SK-N-SH (cell line): ENCODE measurements around the gene SLC2A1. TPM values are rescaled to one million over a fixed set of nuclear protein-coding genes. Genes with fewer than 3 reads are reported as not detected.

Source experiments
- CTCF ChIA-PET: fragments of 300-600, 350-600 bp; formaldehyde crosslinking; extraction: SDS; loops from one replicate; lab custom pipeline; 2021; lab: Yijun Ruan, JAX
- POLR2A ChIA-PET: fragments of 350-600 bp; sonication (Branson Sonifier 250); formaldehyde crosslinking; extraction: SDS; loops from one replicate; lab custom pipeline; 2020; ENCODE audit warnings: antibody characterized with exemption, inconsistent platforms; lab: Yijun Ruan, JAX
- DNase-seq: peaks from one replicate; pipeline ENCODE4 v3.0.0; 2012
- H2AFZ ChIP-seq: fragments of 200-600 bp; sonication (generic); 2 replicates; pipeline ENCODE4 v1.8.1; 2016; ENCODE audit warnings: antibody characterized with exemption, mild to moderate bottlenecking, low read depth
- H3F3A ChIP-seq: fragments of 200-600 bp; sonication (generic); replicated peaks from 2 replicates; pipeline ENCODE3; 2016; ENCODE audit warnings: antibody characterized with exemption, mild to moderate bottlenecking; ENCODE audit not compliant: insufficient read depth
- H3K27ac ChIP-seq, 2 experiments: fragments of 200-500 bp in 1 of 2; fragments of 200-600 bp in 1 of 2; sonication (Bioruptor generic) in 1 of 2; sonication (generic), shearing (Covaris generic) in 1 of 2; 2 replicates each; pipeline versions ENCODE4 v1.5.1 to v1.6.1; 2014 to 2016; ENCODE audit warnings: low read depth in 2 of 2, inconsistent platforms in 1 of 2, low read length in 1 of 2, mild to moderate bottlenecking in 1 of 2, mixed read lengths in 1 of 2
- H3K27me3 ChIP-seq: fragments of 200-600 bp; sonication (generic), shearing (Covaris generic); 2 replicates; pipeline ENCODE4 v1.6.1; 2016; ENCODE audit warnings: mixed run types; ENCODE audit not compliant: insufficient read depth
- H3K36me3 ChIP-seq, 2 experiments: fragments of 200-500 bp in 1 of 2; fragments of 200-600 bp in 1 of 2; sonication (Bioruptor generic) in 1 of 2; sonication (generic) in 1 of 2; replicated peaks in 1 of 2; 2 replicates each; pipeline versions ENCODE3 to v1.5.1; 2014 to 2016; ENCODE audit warnings: low read length in 1 of 2, mild to moderate bottlenecking in 1 of 2; ENCODE audit not compliant: insufficient read depth in 2 of 2, control insufficient read depth in 1 of 2
- H3K4me1 ChIP-seq, 2 experiments: fragments of 200-500 bp in 1 of 2; fragments of 200-600 bp in 1 of 2; sonication (Bioruptor generic) in 1 of 2; sonication (generic), shearing (Covaris generic) in 1 of 2; 2 replicates each; pipeline versions ENCODE4 v1.5.1 to v1.6.1; 2014 to 2016; ENCODE audit warnings: low read depth in 1 of 2, low read length in 1 of 2, mixed run types in 1 of 2; ENCODE audit not compliant: insufficient read depth in 2 of 2, control insufficient read depth in 1 of 2
- H3K4me2 ChIP-seq: fragments of 200-600 bp; sonication (generic), shearing (Covaris generic); 2 replicates; pipeline ENCODE4 v1.6.1; 2017; ENCODE audit warnings: mixed run types
- H3K4me3 ChIP-seq, 2 experiments: fragments of 200-500 bp in 1 of 2; fragments of 200-600 bp in 1 of 2; sonication (Bioruptor generic) in 1 of 2; sonication (generic), shearing (Covaris generic) in 1 of 2; 2 replicates each; pipeline versions ENCODE4 v1.5.1 to v1.8.1; 2014 to 2016; ENCODE audit warnings: low read depth in 2 of 2, inconsistent platforms in 1 of 2, low read length in 1 of 2, mild to moderate bottlenecking in 1 of 2, mixed read lengths in 1 of 2, moderate library complexity in 1 of 2
- H3K79me2 ChIP-seq: fragments of 200-600 bp; sonication (generic); 2 replicates; pipeline ENCODE4 v1.8.1; 2017; ENCODE audit warnings: mild to moderate bottlenecking; ENCODE audit not compliant: insufficient read depth
- H3K9ac ChIP-seq: fragments of 200-600 bp; sonication (generic); 2 replicates; pipeline ENCODE4 v1.6.1; 2017; ENCODE audit warnings: mixed run types
- H3K9me2 ChIP-seq: fragments of 200-600 bp; sonication (generic); 2 replicates; pipeline ENCODE4 v1.6.1; 2017; ENCODE audit warnings: mixed run types
- H3K9me3 ChIP-seq: fragments of 200-600 bp; sonication (generic); 2 replicates; pipeline ENCODE4 v1.6.1; 2017; ENCODE audit warnings: mixed run types, mild to moderate bottlenecking, moderate library complexity
- H4K20me1 ChIP-seq: fragments of 200-600 bp; sonication (generic); 2 replicates; pipeline ENCODE4 v1.6.1; 2017; ENCODE audit warnings: mild to moderate bottlenecking, mixed run types; ENCODE audit not compliant: insufficient read depth
- FOSL2 ChIP-seq: IDR thresholded peaks from 2 replicates; pipeline ENCODE4 v1.4.0; 2012; ENCODE audit warnings: low read depth, mild to moderate bottlenecking, moderate library complexity, borderline replicate concordance
- MEF2A ChIP-seq: IDR thresholded peaks from 2 replicates; pipeline ENCODE4 v1.4.0; 2012; ENCODE audit warnings: low read depth, borderline replicate concordance
- MXI1 ChIP-seq: IDR thresholded peaks from 2 replicates; pipeline ENCODE4 v1.6.1; 2012; ENCODE audit warnings: mild to moderate bottlenecking, low read depth, low read length, improper control_type of control experiment
- RAD21 ChIP-seq: IDR thresholded peaks from 2 replicates; pipeline ENCODE4 v1.6.1; 2012; ENCODE audit warnings: mild to moderate bottlenecking, low read length
- SMC3 ChIP-seq: IDR thresholded peaks from 2 replicates; pipeline ENCODE4 v1.6.1; 2012; ENCODE audit warnings: low read depth, low read length, improper control_type of control experiment
- TAF1 ChIP-seq: IDR thresholded peaks from 2 replicates; pipeline ENCODE4 v1.6.1; 2012; ENCODE audit warnings: low read depth, mild to moderate bottlenecking, low read length, moderate library complexity, borderline replicate concordance
- TCF12 ChIP-seq: IDR thresholded peaks from 2 replicates; pipeline ENCODE4 v1.4.0; 2012
- TEAD4 ChIP-seq: IDR thresholded peaks from 2 replicates; pipeline ENCODE4 v1.4.0; 2012; ENCODE audit warnings: mild to moderate bottlenecking, borderline replicate concordance; ENCODE audit not compliant: insufficient read depth
- WGBS: methylation state at CpG from one replicate; pipeline ENCODE4 v1.1.6; 2017; ENCODE audit warnings: low lambda C conversion rate; 5-methylcytosine and 5-hydroxymethylcytosine counted together
- polyA plus RNA-seq, 3 experiments: library from polyadenylated mRNA; depleted of rRNA; stranded (reverse); fragments of >200 nt; gene quantifications; 2 replicates each; pipeline ENCODE4 v1.2.3, GENCODE V29; 2012
- TF ChIP-seq, protein P1 (sequence below): fragments of 200-600 bp; sonication (generic); IDR thresholded peaks from 2 replicates; pipeline ENCODE4 v1.6.1; 2017; ENCODE audit warnings: antibody characterized with exemption, mild to moderate bottlenecking, moderate library complexity
- TF ChIP-seq, protein P2 (sequence below): fragments of 150-350 bp; IDR thresholded peaks from 2 replicates; pipeline ENCODE4 v1.6.1; 2016; ENCODE audit warnings: mild to moderate bottlenecking, low read depth, low read length
- TF ChIP-seq, protein P3 (sequence below): IDR thresholded peaks from 2 replicates; pipeline ENCODE4 v1.4.0; 2012; ENCODE audit warnings: low read depth
- TF ChIP-seq, protein P4 (sequence below): IDR thresholded peaks from 2 replicates; pipeline ENCODE4 v1.6.1; 2012; ENCODE audit warnings: mild to moderate bottlenecking, low read depth, low read length, moderate library complexity
- TF ChIP-seq, protein P5 (sequence below): IDR thresholded peaks from 2 replicates; pipeline ENCODE4 v1.4.0; 2012; ENCODE audit warnings: low read depth, borderline replicate concordance

SLC2A1 gene
- polyA plus RNA-seq, 1 of the 3 experiments (the other 2 are of a cell fraction), result 63.8 TPM

DNA sequence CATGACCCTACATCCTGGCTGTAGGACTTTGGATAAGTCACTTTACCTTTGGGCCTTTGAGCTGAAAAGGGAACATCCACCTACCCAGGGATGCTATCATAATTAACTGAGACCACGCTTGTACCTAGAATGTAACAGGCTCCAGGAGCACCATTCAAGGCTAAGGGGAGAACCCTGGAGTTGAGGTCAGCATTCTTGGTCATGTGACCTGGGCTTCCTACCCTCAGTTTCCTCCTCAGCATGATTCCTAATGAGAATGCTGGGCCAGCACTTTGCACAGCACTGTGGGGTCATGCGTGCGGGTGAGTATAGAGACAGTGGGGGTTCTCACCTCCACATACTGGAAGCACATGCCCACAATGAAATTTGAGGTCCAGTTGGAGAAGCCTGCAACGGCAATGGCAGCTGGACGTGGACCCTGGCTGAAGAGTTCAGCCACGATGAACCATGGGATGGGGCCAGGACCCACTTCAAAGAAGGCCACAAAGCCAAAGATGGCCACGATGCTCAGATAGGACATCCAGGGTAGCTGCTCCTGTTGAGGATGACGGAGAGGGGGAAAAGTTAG lies 31.3 kb downstream of the SLC2A1 start:
- Histone ChIP-seq H3K9me3 (no peaks in the 10 kb centered on the region), H3K4me2 (no peak overlapping the region), H3K9me2 (no peaks in the 10 kb centered on the region), H3K4me1 (peaks cover 0 to 11% of the 10 kb centered on the region in 2 experiments; a peak in 3 of 4 replicates), H3K27ac (no peak overlapping the region), H3K79me2 (peaks cover 6% of the 10 kb centered on the region; the same call in 1 of the 2 replicates), H4K20me1 (no peaks in the 10 kb centered on the region), H3K4me3 (no peak overlapping the region), H3K36me3 (peaks cover 11 to 53% of the 10 kb centered on the region in 2 experiments), H3K27me3 (no peaks in the 10 kb centered on the region), H3K9ac (no peak overlapping the region), H3F3A (peaks cover 24% of the 10 kb centered on the region), H2AFZ (no peak overlapping the region)
- no peak for DNase-seq
- WGBS, result 95% methylated on average over 8 of the region's 8 CpGs
- ChIA-PET CTCF (interaction anchor here (0.8 to 19.0 kb wide), 3 partner anchors 9 to 149 kb away, joined by 3 to 607 read pairs (median 3); no protein-coding TSS in a partner anchor), POLR2A (no interaction called here)
- TF ChIP-seq MEF2A, result no peak
- no peak for TF ChIP-seq SMC3
- TF ChIP-seq, protein P1, sequence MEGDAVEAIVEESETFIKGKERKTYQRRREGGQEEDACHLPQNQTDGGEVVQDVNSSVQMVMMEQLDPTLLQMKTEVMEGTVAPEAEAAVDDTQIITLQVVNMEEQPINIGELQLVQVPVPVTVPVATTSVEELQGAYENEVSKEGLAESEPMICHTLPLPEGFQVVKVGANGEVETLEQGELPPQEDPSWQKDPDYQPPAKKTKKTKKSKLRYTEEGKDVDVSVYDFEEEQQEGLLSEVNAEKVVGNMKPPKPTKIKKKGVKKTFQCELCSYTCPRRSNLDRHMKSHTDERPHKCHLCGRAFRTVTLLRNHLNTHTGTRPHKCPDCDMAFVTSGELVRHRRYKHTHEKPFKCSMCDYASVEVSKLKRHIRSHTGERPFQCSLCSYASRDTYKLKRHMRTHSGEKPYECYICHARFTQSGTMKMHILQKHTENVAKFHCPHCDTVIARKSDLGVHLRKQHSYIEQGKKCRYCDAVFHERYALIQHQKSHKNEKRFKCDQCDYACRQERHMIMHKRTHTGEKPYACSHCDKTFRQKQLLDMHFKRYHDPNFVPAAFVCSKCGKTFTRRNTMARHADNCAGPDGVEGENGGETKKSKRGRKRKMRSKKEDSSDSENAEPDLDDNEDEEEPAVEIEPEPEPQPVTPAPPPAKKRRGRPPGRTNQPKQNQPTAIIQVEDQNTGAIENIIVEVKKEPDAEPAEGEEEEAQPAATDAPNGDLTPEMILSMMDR, result no peak
- TF ChIP-seq, protein P2, sequence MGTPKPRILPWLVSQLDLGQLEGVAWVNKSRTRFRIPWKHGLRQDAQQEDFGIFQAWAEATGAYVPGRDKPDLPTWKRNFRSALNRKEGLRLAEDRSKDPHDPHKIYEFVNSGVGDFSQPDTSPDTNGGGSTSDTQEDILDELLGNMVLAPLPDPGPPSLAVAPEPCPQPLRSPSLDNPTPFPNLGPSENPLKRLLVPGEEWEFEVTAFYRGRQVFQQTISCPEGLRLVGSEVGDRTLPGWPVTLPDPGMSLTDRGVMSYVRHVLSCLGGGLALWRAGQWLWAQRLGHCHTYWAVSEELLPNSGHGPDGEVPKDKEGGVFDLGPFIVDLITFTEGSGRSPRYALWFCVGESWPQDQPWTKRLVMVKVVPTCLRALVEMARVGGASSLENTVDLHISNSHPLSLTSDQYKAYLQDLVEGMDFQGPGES, result no peak
- TF ChIP-seq MXI1, result no peak
- no peak for TF ChIP-seq TEAD4
- no peak for TF ChIP-seq TAF1
- TF ChIP-seq TCF12, result no peak
- TF ChIP-seq FOSL2, result no peak
- TF ChIP-seq, protein P3, sequence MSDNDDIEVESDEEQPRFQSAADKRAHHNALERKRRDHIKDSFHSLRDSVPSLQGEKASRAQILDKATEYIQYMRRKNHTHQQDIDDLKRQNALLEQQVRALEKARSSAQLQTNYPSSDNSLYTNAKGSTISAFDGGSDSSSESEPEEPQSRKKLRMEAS, result no peak
- TF ChIP-seq RAD21, result no peak
- TF ChIP-seq, protein P4, sequence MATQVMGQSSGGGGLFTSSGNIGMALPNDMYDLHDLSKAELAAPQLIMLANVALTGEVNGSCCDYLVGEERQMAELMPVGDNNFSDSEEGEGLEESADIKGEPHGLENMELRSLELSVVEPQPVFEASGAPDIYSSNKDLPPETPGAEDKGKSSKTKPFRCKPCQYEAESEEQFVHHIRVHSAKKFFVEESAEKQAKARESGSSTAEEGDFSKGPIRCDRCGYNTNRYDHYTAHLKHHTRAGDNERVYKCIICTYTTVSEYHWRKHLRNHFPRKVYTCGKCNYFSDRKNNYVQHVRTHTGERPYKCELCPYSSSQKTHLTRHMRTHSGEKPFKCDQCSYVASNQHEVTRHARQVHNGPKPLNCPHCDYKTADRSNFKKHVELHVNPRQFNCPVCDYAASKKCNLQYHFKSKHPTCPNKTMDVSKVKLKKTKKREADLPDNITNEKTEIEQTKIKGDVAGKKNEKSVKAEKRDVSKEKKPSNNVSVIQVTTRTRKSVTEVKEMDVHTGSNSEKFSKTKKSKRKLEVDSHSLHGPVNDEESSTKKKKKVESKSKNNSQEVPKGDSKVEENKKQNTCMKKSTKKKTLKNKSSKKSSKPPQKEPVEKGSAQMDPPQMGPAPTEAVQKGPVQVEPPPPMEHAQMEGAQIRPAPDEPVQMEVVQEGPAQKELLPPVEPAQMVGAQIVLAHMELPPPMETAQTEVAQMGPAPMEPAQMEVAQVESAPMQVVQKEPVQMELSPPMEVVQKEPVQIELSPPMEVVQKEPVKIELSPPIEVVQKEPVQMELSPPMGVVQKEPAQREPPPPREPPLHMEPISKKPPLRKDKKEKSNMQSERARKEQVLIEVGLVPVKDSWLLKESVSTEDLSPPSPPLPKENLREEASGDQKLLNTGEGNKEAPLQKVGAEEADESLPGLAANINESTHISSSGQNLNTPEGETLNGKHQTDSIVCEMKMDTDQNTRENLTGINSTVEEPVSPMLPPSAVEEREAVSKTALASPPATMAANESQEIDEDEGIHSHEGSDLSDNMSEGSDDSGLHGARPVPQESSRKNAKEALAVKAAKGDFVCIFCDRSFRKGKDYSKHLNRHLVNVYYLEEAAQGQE, result no peak
- TF ChIP-seq, protein P5, sequence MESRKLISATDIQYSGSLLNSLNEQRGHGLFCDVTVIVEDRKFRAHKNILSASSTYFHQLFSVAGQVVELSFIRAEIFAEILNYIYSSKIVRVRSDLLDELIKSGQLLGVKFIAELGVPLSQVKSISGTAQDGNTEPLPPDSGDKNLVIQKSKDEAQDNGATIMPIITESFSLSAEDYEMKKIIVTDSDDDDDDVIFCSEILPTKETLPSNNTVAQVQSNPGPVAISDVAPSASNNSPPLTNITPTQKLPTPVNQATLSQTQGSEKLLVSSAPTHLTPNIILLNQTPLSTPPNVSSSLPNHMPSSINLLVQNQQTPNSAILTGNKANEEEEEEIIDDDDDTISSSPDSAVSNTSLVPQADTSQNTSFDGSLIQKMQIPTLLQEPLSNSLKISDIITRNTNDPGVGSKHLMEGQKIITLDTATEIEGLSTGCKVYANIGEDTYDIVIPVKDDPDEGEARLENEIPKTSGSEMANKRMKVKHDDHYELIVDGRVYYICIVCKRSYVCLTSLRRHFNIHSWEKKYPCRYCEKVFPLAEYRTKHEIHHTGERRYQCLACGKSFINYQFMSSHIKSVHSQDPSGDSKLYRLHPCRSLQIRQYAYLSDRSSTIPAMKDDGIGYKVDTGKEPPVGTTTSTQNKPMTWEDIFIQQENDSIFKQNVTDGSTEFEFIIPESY, result no peak
